GM21360 (cell line): ENCODE results near the gene MAP4K2.
"Not testable (repeated sequence)": the region's sequence is repeated elsewhere in the genome, so short reads cannot be mapped to it uniquely, and the experiment has no call there.

Experiments
- ATAC-seq: cut with Tn5 transposase; IDR thresholded peaks from one replicate; pipeline ENCODE4 v1.9.1; 2021; ENCODE audit warnings: mild to moderate bottlenecking, moderate library complexity; ENCODE audit not compliant: unreplicated experiment

Gene MAP4K2

DNA sequence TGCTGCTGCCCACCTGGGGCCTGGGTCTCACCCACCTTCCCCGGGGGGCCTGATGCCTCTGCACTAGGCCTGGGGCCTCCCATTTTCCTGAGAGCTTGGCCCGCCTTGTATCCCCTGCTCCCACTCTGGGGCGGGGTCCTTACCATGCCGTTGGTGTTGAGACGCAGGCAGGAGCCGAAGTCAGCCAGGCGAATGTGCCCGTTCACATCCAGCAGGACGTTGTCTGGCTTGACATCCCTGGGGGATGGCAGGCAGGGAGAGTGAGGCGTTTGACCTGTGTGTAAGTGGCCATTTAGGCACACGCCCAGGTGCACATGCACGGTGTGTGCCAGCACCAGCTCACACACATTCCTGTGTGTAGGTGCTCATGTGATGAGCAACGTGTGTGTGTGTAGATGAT lies 36.3 kb upstream of the MAP4K2 start:
- no peak for ATAC-seq

DNA sequence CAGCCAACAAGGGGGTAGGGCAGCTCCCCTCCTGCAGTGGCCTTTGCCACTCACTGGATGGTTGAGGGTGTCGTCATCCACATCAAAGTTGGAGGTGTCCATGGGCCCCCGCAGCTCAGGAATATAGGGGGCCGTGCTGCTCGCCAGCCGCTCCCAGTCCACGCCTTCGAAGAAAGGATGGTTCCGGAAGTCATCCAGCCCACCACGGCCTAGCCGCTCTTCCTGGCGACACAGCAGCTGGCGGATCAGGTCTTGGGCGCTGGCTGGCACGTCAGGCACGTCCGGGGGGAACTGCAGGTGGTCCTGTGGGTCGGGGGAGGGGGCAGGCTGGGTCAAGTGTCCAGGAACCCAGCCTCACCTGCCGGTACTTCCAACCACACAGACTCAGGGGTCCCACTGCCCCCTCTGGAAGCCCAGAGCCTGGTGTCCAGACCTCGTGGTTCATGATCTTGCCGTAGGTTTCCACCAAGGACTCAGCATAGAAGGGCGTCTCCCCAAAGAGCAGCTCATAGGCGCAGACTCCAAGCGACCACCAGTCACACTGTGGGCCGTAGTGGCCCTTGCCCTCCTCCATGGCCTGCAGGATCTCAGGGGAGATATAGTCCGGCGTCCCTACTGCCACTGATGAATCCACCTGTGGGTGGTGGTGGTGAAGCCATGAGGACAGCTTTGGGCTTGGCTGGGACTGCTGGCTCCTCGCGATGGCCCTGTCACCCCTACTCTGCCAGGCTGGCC lies 35.8 kb upstream of the MAP4K2 start:
- ATAC-seq: no peak

DNA sequence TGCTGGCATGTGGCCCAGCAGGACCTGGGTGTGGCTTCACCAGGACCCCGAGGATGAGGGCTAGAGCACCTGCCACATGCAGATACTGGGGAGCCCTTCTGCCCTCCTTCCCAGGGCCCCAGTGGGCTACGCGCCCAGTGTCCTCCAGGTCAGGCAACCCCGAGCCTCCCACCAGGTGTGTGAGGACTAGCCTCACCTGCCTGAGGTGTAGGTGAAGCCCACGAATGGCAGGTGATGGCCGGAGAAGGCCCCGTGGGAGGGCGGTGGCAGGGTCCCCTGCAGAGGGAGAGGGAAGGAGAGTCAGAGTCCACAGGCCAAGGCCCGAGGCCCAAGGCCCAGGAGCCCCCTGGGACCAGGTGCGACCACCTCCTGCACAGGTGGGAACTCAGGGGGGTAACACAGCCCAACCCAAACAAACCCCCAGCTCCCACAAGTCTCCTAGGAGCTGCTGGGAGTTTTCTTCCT lies 34.9 kb upstream of the MAP4K2 start:
- no peak for ATAC-seq

DNA sequence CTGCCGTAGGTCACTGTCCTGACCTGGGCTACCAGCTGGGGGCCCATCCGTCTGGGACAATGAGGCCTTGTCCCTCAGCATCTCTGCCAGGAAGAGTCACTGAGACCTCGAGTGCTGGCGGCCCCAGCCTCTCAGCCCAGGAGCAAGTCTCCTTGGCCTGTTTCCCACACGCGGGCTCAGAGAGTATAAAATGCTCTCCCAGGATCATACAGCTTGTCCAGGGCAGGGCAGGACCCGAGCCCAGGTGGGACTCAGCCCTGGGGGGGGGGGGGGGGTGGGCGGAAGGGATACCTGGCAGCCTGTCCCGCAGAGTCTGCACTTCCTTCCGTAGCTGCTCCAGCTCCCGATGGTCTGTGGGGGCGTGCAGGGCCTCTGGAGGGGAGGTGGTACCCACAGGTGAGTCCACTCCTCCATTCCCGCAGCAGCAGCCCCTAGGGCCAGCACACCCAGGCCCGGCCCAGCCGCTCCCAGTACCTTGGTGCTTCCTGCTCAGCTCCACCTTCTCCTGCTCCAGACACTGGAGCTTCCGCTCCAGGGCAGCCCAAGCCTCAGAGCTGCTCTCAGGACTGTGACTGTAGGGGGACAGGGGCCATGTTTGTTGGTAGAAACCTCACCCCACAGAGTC lies 33.5 kb upstream of the MAP4K2 start:
- ATAC-seq: no peak

DNA sequence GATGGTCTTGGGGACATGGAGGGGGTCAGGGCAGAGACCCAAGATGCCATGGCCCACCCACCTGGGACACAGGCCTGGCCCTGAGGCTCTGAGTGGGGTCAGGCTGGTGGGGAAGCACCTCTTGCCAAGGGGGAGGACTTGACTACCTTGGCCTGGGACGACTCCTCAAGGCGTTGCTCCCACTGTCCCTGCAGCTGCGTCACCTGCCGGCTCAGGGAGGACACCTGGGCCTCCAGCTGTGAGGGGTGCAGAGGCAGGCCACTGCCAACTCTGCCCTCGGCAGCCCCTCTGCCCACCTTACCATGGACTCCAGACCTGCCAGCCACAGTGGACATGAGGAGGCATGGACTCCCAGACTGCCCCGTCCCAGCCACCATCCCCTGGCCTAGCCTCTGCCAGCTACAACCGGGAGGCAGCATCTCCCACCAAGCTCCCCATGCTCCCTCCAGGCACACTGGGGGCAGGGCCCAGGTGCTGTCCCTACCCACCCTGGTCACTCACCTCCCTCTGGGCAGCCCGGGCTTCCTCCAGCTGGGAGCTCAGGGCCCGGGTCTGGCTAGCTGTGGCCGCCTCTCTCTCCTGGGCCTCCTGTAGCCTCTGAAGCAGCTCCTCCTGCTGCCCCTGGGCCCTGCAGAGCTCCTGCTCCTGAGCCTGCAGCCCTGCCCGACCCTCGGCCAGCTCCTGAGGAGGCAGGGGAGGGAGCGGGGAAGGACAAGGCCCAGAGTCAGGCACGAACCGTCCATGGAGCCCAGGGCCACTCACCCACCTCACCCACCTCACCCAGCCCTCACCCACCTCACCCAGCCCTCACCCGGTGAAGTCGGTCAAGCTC lies 32.8 kb upstream of the MAP4K2 start:
- no peak for ATAC-seq

DNA sequence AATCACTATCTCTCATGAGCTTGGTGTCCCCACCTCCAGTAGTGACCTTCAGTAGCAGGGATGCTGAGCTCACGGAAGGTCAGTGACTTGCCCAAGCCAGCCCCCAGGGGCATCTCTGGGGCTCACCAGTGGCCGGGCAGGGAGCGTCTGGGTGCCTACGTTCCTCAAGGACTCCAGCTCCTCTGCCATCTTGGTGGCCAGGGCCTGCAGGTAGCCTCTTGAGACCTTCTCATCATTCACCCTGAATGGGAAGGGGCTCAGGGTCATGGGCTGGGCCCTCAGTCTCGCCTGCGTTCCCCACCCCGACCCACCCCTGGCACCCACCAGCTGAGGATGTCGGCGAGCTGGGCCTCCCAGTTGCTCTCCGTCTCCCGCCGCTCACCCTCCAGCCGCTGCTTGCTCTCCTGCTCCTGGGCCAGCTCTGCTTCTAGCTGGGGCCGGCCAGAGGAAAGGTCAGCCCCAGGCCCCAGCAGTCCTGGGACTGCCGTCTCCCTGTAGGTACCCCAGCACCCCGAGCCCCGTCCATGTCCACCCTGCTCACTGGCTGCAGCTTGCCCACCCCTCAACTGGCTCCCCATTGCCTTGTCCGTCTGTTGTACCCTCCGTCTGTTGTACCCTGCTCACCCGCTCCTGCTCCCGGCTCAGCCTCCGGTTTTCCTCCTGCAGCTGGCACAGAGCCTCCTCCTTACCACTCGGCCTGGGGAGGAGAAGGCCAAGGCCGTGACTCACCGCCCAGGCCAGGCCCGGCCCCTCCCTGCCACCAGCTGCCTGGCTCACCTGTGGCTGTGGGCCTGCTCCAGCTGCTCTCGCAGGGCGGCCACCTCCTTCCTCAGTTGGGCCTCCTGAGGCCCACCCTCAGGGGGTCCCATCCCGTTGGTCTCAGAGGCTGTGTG lies 32.0 kb upstream of the MAP4K2 start:
- ATAC-seq: no peak

DNA sequence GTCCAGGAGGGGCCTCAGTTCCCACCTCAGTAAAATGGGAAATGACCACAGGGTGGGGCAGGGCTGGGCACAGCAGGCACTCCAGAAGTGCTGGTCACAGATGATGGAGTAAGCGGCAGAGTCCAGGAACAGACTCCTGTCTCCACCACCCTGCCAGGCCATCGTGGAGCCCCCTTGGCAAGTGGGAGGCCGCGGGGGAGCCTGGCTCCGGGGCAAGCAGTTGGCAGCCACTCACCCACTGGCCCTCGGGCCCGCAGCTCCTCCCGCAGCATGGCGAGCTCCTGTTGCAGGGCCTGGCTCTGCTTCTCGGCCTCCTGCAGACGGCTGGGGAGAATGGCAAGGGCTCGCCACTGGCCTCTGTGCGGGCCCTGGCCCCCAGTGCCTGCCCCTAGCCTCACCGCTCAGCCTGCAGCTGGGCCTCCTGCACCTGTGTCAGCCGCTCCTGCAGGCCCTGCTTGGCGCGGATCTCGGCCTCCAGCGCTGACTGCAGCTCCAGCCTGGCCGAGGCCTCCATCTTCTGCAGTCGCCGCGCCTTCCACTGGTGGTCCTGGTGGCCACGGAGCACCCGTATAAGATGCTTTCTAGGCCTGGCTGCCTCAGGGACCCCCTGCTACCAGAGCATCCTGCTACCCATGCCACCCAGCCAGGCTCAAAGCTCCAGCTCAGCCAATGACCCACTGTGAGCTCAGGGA lies 31.2 kb upstream of the MAP4K2 start:
- no peak for ATAC-seq

DNA sequence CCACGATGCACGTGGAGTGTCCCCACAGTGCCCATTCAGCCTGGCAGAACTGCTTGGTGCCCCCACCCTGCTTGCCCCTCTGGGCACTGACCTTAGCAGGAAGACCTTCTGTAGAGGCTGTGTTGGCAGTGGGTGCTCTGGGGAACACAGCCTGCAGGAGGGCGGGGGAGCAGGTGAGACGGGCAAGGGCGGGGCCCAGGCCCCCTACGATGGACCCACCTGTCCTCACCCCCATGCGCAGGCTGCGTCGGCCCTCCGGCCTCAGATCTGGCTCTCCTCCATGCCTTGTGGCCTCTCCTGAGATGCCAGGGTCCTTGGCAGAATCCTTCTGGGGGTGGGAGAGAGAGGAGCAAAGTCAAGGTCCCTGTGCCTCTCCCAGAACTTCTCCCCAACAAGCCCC lies 30.5 kb upstream of the MAP4K2 start:
- no peak for ATAC-seq

DNA sequence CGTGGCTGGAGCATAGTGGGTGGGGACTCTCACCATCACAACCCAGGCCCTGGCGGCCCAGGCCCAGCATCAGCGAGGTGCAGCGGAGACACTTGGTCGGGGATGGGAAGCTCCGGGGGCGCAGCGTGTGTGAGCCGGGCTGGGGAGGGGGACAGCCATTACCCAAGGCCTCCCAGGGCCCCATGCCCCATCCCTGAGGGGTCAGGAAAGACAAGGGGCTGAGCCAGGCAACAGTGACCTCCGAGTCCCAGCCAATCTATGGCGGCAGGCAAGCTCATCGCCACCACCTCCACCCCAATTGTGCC lies 30.1 kb upstream of the MAP4K2 start:
- ATAC-seq: no peak

DNA sequence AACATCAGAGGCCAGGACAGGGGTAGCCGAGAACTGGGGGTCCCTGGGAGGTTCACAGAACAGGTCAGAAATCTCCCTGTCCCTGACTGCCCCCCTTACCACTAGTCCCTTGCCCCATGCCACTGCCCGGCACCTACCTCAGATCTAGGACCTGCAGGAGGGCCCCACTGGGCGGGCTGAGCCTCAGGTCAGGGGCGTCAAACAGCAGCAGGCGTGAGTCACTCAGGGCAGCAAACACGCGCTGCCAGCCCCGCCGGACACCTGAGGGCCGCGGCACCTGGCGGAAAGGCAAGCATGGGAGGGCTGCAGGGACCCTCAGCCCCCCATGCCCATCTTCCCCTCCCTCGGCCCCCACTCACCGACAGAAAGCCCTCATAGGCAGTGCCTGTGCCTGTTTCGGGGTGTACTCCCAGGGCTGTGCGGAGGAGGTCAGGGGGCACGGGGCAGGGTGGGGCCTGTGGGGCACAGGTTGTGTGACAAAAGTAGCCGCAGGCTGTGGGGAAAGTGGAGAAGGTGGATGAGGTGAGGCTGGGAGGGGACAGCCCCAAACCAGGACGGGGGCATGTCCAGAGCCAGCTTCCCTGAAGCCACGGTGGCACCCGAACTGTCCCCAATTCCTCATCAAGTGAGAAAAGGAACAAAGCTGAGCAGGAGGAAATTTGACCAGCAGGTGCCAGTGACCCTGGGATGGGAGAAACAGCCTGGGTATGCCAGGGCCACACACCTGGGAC lies 29.6 kb upstream of the MAP4K2 start:
- no peak for ATAC-seq

DNA sequence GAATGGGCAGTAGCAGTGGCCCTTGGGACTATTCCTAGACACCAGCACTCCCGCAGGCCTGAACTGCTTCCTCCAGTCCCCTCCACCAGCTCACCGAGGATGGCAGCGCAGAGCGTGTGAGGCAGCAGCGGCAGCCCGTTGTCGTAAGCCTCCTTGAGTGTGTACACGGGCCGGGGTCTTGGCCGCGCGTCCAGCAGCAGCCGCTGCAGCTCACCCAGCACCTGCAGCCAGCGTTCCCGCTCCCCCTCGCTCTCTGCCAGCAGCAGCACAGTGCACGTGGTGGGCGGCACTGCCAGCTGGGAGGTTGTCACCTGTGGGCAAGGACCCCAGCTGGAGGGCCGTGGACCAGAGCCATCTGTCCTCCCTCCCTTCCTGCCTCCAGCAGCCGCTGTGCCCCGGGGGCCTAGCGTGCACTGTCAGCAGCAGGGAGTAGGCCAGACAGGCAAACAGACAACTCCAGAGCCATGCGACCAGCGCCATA lies 28.4 kb upstream of the MAP4K2 start:
- ATAC-seq: no peak

DNA sequence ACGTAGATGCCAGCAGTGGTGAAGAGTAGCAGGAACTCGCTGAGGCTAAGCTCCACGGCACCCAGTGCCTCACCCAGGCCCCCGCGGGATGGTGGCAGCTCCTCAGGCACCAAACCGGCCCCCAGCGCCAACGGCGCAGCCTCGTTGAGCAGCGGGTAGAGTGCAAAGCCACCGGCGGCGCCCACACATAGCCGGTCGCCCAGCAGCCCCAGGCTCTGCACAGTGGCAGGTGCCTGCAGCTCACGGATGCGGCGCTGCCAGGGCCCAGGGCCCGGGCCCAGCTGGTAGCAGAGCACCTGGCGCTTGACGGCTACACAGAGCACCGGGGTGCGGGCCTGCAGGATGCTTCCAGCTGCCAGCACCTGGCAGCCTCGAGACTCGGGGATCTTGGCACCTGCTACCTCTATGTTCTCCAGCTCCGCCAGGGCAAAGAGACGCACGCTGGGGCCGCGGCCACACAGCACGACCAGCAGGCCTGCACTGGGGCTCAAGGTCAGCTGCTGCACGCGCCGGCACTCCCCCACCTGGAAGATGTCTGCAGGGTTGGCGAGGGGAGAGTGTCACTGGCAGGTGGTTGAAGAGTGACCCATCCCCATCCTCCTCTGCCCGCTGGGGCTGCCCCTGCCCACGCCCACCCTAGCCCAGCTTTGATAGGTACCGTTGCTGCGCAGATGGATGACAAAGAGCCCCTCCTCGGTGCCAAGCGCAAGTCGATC lies 26.7 kb upstream of the MAP4K2 start:
- ATAC-seq: no peak

DNA sequence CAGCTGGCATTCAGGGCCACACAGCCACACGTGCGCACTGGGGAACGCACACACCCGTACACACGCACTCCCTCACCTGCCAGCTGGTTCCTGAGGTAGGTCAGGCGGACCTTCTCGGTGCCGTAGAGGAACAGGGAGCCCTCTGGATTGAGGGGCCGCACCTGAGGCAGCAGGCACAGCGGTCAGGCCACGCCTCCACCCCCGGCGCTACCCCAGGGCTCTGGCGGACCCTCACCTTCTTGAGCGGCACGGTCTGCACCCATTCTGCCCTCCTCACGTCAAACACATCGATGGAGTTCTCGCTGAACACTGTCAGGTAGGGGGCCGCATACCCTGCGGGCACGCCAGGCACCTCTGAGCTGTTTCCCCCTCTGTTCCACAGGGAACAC lies 24.4 kb upstream of the MAP4K2 start:
- no peak for ATAC-seq

DNA sequence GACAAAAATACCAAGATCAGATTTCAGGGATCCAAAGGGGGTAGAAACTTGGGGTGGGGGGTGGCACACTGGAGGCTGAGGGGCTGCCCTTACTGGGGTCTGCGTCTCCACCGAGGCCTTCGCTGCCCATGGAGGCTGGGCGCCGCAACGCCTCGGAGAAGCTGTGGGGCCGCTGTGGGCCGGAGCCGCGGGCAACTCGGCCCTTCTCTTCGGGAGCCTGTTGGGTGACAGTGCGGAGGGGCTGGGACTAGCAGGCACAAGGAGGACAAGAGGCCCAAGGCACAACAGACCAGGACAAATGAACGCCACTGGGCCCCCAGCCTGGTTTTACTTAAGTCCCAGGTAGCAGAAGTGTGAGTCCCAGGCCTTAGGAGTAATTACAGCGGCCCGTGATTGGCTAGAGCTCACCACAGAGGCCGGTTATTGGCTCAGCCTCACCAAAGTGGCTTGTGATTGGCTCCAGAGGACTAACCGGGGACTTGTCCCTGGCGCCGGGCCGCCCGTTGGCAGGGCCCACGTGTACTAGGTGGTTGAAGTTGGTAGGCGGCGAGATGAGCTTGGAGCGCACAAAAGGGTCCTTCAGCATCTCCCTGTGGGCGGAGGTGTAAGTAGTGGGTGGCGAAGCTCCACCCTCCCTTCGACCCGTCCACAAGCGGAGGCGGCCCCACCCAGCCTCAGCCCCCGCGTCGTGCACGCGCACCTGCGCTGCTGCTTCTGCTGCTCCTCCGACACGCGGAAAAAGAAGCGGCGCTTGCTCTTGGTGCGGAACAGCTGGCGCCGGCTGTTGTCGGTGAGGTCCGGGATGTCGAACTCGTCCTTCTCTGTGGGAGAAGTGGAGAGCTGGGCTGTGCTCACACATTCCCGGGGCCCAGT lies 23.8 kb upstream of the MAP4K2 start:
- ATAC-seq: no peak

DNA sequence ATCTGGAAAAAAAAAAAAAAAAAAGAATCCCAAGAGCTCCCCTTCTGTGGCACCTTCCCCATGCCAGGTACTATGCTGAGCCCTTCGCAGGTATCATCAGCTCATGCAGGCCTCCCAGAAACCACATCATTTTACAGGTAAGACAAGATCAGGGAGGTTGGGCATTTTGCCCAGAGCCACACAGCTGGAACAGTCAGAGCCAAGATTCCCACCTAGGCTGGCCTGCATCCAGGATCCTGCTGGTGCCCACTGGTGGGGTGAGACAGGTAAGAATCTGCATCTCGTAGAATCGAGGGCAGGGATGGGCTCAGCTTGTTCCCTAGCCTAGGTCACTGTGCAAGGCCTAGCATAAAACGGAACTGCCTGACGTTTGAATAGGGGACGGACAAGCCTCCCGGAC lies 23.0 kb upstream of the MAP4K2 start:
- no peak for ATAC-seq

DNA sequence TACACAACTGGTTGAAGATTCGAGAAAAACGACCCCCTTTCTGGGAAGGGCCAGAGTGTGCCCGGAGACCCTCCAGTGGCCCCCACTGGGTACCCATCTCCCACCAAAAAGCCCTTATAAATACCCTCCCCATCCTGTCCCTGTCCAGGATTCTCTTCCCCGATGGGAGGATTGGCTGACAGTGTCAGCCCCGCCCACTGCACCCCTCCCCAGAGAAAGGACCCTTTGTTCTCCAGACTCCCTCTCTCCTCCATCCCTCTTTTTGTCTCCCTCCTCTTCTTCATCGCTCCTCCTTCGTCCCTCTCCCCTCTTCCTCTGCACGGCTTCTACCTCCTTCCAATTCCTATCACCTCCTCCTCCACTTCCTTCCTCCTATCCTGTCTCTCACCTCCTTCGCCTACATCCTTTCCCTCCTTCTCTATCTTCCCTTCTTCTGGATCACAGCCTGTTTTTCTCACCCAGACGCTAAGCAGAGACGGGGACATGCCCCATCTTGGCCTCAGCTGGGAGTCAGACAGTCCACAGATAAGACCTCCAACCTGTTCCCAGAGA lies 20.6 kb upstream of the MAP4K2 start:
- no peak for ATAC-seq

DNA sequence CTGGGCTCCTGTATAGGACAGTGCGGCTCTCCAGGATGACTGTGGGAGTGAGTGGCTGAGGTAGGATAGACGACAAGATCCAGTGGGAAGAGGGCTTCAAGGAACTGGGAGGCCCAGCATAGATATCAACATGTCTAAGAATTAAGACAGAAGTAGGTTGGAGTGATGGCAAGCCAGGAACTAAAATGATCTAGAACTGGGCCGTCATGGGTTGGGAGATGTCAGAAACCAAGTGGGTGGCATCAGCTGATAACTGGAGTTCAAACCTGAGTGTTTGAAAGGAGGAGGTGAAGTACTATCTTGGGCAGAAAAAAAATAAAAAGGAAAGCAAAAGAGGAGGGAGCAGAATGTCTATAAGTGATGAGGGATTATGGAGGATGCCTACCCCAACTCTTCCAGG lies 14.5 kb upstream of the MAP4K2 start:
- no peak for ATAC-seq

DNA sequence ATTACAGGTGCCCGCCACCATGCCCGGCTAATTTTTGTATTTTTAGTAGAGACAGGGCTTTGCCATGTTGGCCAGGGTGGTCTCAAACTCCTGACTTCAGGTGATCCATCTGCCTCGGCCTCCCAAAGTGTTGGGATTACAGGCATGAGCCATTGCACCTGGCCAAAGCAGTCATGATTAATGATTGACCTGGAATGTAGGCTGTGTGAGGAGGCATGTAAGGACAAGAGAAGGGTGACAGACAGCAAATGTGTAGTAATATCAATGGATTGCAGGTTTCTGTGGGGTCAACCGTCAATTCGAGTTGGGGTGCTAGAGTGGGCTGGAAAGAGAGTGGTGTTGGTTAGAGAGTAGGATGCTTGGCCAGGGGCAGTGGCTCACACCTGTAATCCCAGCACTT lies 12.4 kb upstream of the MAP4K2 start:
- not testable (repeated sequence) for ATAC-seq
